Muscle of back (tissue), 11 donors: Measurements from ENCODE around the gene GPR78. TPM values are rescaled to one million over a fixed set of nuclear protein-coding genes. Genes with fewer than 3 reads are reported as not detected.

Experiments
- DNase-seq, 3 donors: peaks; one replicate each; pipeline versions ENCODE4 v3.0.0 to v3.0.0-alpha.2; 2013
- polyA plus RNA-seq, 10 donors: library from polyadenylated mRNA; unstranded; fragments of 120-200 nt; gene quantifications; one replicate each; pipeline ENCODE4 v1.2.1, GENCODE V29; 2013; ENCODE audit not compliant: insufficient read length in 10 of 10

The GPR78 gene
- polyA plus RNA-seq, 10 donors: 0.08 to 1.0 (median 0.53) TPM

DNA sequence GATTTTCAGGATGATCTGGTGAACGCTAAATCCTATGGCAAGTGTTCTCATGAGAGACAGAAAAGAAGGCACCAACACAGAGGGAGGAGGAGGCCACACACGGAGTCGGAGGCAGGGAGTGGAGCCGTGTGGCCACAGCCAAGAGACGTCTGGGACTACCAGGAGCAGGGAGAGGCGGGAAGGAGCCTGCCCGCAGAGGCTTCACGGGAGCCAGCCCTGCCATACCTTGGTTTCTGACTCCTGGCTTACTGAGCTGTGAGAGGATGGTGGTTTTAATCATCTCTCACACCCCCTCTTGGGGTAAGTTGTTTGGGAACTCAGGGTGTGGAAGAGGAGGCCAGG lies 33.5 kb upstream of the GPR78 start:
- no peak for DNase-seq

DNA sequence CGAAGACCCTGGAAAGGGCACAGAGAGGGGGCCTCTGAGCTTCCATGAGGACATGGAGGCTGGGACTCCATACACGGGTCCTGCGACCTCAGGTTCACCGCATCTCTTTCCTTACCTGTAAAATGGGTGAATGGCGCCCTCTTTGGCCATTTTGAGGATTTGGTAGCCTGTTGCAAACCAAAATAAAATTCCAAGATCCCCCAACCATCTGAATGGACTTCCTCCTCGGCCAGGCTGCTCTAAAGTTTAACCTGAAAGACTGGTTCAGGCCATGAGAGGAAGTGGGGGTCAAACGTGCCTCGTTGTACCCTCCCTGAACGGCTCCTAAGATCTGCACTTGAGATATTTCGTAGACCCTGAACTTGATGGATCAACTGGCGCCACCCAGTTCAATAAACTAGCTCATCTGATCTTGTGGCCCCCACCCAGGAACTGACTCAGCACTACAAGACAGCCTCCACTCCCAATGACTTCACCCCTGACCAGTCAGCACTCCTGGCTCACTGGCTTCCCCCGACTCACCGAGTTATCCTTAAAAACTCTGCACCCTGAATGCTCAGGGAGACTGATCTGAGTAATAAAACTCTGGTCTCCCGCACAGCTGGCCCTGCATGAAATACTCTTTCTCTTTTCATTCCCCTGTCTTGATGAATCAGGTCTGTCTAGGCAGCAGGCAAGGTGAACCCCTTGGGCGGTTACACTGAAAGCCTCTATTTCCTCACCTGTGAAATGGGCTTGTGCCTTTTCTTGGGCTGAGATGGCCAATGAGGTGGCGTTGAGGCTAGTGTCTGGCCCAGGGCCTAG lies 32.9 kb upstream of the GPR78 start:
- DNase-seq: no peak

DNA sequence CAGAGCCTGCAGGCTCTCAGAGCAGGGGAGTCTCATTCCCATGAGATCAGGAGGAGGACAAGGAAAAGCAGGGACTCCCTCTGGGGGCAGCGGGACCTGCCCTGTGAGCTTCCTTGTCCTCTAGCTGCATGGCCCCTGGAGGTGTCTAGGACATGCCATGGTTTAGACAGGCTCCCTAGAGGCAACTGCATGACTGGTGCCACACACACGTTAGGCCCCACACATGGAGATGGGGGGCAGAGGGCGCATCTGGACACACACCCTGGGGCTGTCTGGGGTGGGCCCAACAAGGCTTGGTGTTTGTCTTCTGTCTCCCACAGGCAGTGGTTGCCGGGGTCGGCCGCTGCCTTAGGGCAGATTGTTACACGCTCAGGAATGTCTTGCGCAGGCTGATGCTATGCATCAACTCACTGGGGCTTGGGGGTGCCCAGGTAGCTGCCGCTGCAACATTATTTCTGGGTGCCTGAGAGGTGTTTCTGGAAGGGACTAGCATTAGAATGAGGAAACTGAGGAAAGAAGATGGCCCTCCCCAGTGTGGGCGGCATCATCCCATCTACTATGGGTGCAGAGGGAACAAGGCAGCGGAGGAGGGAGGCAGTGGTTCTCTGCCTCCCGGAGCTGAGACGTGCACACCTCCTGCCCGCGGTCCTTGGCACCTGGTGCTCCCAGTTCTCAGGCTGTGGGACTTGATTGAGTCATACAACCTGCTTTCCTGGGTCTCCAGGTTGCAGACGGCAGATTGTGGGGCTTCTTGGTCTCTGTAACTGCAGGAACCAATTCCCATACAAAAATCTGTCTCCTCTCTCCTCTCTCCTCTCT lies 32.1 kb upstream of the GPR78 start:
- no peak for DNase-seq

DNA sequence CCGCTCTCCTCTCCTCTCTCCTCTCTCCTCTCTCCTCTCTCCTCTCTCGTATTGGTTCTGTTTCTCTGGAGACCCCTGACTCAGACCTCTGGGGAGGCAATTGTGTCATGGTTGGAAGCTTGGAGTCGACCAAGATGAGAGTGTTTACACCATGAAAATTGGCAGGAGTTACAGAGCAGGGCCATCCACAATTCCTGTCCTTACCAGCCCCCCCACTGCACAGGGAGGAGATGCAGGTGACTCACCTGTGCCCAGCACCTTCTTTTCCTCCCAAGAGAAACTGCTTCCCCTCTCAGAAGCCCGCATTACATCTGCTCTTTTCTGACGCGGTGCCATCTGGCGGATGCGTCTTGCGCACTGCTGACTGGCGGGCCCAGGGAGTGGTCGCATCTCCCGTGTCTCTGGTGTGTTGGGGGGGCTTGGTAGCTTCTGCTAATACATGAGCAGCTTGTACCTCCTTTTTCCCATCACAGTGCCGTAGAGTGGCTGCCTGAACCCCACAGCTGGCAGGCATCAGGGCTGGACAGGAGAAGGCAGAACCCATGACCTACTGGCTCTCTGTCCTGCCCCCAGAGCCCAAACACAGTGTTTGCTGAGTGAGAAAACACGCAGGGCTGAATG lies 31.4 kb upstream of the GPR78 start:
- DNase-seq: no peak

DNA sequence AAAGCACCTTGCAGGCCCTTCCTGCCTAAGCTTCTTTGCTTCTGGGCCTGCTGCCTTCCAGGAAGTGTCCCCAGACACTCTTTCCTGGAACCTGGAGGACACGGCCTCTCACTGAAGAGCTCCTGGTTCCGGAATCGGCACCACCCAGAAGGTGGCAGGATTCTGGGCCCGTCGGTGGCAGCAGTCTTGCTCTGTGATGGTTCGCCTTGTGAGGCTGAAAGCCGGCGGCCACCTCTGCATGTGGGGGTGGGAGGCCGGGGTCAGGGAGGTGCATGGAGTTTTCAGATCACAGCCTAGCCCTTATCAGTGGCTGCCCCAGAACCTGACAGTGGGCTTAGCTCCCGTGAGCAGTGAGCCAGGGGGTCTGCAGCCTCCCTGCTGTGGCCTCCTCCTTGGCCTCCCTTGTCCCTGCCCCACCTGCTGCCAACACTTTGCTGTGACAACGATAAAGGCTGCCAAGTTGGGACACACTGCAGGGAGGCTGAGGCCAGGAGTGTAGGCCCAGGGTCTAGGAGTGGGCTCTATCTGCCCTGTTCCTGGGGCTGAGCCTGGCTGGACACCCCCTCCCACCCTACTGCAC lies 30.8 kb upstream of the GPR78 start:
- DNase-seq: no peak

DNA sequence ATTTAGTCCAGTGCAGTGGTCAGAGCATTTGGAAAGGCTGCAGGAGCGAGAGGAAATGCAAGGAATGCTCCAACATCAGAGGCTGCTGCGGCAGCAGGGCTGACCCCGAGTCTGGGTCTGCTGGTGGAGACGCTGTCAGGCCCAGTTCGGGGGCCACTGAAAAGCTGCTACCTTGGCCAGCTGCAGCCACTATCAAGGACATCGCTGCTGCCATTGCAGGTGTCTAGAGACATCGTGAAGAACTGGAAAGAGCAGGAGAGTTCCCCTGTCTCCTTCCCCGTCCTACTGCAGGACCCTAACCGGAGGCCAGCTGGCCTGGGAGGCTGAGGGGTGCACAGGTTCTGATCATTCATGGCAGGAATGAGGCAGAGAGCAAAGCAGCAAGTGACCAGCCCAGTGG lies 29.5 kb upstream of the GPR78 start:
- no peak for DNase-seq

DNA sequence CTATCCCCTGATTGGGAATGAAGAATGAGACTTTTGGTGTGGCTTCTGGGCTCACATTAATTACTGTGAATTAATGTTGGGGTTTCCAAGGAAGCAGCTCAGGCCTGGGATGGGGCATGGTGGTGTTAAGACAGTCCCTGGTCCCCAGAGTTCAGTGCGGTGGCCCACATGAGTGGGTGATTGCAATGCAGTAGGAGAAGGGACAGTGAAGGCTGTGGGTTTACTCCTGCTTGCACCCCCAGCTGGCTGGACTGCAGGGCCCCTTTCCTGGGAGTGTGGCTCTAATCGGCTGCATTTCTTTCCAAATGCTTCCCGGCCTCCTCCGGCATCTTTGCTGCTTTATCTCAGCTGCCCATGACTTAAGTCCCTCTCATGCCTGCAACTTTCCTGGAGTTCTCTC lies 28.2 kb upstream of the GPR78 start:
- no peak for DNase-seq

DNA sequence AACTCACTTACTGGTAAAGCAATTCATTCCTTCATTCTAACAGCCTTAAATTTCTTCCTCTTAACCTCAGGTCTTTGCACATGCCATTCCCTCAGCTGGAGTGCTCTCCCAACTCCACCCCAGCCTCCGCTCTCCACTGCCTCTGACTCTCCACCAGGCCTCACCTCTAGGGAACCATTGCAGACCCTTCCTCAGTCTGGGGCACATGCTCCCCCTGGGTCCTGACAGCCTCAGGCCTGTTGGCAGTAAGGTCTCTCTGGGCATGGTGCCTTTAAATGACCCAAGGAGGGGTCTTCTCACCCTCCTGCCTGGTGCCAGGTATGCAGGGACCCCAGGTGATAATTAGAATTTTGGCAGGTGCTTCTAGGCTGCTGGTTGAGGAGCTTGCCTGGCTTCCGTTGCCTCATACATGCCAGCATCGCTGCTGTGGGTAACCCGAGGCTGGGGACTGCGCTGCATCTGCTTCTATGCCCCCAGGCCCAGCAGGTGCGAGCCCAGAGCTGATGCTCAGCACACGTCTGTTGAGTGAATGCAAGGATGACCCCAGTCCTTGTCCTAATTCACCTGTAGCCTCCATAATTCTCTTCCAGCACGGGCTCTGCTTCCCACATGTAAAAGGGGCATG lies 27.5 kb upstream of the GPR78 start:
- no peak for DNase-seq

DNA sequence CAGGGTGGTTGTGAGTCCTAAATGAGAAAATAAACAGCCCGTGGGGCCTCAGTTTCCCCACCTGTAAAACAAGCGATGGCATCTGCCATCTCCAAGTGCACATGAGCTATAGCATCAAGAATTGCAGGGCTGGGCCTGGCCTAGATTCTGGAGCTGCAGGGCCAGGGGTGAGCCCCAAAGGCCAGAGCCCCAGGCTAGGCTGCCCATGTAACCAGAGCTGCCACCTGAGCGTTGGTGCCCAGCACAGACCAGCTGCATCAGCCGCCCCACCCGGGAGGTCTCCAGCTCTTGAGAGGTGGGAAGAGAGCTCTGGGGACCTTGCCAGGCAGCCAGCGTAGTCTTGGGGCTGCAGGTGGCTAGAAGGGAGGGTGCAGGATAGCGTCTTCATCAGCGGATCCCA lies 27.0 kb upstream of the GPR78 start:
- DNase-seq: no peak

DNA sequence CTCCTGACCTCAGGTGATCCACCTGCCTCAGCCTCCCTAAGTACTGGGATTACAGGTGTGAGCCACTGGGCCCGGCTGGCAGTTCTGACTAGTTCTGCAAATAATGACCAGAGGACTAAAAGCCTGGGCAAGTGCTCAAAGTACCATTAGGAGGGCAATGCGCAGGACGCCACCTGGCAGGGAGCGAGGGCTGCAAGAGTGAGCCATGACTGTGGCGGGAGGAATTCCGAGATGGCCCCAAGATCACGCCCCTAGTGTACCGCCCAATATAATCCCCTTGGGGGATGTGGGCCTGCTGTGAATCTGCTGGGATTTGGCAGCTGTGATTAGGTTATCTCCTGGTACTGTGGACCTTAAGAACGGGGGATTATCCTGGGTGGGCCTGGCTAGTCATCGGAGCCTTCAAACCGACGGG lies 26.2 kb upstream of the GPR78 start:
- DNase-seq: no peak

DNA sequence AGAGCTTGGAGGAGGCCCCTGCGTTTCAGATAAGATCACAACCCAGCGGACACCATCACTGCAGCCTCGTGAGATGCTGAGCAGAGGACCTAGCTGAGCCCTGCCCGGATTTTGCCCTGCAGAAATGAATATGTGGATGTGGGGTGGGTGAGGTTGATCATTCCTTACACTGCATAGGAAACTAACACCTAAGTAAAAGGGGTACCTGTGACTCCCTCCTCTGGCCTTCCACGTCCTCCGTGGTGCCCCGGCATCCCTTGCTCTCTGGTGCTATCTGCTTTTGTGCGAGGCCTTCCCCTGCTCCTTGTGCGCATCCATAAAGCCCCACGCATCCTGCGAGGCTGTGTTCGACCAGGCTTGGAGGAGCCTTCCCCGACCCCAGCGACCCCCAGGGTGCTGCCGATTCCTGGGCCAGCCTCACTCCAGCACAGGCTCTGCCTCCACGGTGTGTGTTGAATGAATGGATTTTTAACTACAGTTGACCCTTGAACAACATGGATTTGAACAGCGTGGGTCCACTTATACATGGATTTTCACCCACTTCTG lies 25.6 kb upstream of the GPR78 start:
- DNase-seq: no peak

DNA sequence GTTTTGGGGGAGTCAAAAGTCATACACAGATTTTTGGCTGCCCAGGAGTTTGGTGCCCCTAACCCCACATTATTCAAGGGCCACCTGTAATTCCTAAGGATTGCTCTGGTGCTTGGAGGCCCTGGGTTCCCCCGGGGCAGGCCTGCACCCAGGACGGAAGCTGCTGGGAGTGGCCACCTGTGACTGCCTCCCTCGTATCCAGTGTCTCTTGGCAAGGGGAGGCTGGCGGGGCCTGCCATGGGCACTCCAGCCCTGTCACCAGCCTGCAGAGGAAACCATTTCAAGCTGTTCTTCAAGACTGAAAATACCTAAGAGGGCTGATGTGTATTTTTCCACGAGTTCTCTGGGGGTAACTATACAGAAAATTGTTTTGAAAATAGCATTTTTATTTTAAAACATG lies 24.5 kb upstream of the GPR78 start:
- no peak for DNase-seq

DNA sequence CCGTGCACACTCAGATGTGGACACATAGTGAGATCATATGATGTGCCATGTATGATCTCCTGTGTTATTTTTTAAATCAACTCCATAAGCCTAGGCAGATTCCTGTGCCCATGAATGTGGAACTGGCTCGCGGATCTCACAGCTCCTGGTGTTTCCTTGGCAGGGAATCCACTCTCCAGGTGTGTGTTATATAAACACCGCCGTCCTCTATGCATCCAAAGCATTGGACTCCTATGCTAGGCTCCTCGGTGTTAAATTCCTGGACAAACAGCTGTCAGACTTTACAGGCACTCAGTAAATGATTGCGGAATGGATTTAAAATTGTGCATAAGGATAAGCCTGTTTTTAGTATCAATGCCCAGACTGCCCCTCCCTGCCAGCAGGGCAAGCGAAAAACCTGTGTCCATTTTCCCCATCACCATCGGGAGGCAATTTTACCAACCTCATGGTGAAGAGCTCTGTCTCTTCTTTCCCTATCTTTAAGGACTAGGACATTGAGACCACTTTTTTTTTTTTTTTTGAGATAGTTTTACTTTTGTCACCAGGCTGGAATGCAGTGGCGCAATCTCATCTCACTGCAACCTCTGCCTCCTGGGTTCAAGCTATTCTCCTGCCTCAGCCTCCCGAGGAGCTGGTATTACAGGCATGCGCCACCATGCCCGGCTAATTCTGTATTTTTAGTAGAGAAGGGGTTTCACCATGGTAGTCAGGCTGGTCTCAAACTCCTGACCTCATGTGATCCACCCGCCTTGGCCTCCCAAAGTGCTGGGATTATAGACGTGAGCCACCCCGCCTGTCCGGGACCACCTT lies 23.6 kb upstream of the GPR78 start:
- DNase-seq: no peak

DNA sequence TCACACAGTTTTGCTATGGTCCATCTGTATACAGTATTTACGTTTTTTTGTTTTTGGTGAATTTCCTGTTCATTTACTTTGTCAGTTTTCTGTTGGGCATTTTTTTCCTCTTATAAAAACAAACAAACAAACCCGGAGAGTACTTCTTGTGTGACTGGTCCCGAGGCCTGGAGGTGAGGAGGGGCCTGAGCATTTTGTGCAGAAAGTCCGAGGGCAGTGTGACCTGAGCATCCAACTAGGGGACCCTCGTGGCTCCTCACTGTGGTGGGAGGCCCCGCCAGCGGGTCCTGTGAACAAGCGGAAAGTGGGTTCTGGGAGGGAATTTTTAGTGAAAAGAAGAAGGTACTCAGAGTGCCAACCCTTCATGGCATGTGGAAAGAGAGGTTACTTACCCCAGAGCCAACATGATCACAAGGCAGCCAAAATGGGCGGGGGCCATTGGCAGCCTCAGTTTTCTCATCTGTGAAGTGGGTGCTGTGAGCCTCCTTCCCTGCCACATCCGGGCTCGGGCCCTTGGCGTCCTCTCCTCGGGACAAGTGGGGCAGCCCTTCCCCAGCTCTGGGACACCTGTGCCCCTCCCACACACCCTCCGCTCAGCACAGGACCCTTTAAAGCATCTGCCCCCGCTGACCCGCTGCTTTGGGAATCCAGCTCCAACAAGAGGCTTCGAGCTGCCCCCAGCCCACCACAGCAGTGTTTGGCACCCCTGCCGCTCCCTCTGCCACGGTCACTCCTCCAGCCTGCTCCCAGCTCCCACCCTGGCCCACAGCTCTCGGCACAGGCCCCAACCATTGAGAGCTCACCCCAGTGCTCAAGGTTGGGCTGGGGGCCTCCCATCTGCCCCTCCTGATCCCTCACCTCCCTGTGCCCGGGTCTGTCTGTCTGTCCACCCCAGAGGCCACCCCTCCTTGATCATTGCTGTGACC lies 22.8 kb upstream of the GPR78 start:
- DNase-seq: no peak

DNA sequence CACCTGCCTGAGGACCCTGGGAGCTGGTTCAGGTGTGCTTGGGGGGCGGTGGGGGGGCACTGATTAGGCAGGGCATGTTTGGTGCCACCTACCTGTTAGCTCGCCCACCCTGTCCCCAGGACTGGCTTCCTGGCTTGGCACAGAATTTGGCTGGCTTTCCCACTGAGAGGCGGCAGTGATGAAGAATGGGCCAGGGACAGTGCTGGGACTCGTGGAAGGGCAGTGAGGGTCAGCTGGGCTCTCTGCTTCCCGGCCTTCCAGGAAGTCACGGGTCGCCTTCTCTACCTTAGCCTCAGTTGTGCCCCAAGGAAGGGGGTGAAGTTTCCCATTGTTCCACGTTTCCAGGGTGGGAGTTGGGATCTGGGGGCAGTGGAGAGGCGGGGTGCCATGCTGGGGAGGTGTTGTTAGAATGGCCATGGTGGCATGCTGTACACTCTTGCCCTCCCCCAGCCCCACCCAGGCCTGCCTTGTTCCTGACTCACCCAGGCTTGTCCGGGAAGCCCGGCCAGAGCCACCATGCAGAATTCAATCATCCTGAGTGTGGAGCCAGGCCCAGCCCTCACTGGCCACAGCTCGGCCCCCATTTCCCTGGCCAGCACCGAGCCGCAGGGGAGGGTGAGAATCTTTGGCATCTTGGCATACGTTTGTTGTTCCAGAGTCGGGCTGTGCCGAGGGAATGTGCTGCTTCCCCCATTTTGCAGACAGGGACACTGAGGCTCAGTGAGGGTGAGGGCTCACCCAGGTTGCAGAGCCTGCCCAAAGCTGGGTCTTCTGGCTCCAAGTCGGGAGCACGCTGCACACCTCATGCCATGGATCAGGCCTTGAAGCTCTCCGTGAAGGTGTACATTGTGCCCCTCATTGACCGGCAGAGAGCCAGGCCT lies 21.9 kb upstream of the GPR78 start:
- DNase-seq: no peak

DNA sequence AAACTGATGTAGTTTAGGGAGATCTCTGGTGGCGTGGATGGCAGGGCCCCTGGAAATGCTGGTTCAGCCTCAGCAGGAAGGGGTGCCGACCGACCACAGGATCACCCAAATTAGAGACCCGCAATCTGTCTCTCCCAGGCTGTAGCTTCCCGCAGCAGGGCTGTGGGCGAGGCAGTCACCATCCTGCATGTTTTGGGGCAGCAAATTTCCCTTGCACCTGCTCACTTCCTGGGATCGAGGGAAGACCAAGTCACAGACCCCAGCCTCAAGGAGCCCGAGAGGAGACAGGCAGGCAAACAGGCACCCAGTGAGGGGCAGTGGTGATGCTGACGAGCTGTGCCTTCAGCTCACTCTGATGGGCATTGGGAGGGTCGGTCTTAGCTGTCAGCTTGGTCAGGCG lies 21.2 kb upstream of the GPR78 start:
- no peak for DNase-seq

DNA sequence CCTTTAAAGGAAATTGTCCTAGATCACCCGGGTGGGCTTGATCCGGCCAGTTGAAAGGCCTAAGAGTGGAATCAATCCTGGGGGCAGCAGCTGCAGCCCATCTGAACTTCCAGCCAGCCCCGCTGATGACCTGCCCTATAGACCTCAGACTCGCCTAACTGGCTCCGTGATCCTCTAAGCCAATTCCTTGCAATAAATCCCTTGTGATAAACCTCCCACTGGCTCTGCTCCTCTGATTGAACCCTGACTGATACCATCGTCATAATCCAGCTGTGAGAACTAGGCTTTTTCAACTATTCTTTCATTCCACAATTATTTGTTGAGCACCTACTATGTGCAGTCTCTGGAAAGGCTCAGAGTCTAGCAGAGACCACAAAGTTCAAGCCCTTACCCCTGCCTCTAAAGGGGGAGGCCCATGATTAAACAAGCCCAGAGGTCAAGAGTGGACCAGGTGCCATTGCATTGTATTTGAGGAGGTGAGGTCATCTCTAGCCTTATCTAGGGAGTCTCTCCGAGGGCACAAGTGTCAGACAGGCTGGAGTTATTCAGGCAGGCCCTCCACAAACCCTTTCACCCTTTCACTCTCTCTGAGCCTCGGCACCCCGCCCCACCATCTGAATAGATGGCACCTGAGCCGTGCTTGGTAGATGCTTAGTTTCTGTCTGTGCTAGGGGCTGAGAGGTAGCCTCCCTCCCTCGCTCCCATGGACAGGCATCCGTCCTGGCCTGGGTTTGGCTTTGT lies 20.5 kb upstream of the GPR78 start:
- DNase-seq: no peak
